Karpas-422 (cell line): ENCODE data around the gene RPL18. TPM values are rescaled to one million over a fixed set of nuclear protein-coding genes. Genes with fewer than 3 reads are reported as not detected.
A peak's percentile ranks its signal among the peaks of the same experiment; 100 is the strongest.

Source experiments
- DNase-seq: peaks from one replicate; pipeline ENCODE4 v3.0.0-alpha.2; 2015
- H2AFZ ChIP-seq: fragments of 200-600 bp; sonication (generic); 2 replicates; pipeline ENCODE4 v1.6.1; 2014; ENCODE audit warnings: antibody characterized with exemption, low read length, mixed read lengths
- H3K27ac ChIP-seq: fragments of 200-600 bp; sonication (generic); 2 replicates; pipeline ENCODE4 v1.5.1; 2014; ENCODE audit warnings: mild to moderate bottlenecking, low read length, moderate library complexity
- H3K27me3 ChIP-seq: fragments of 200-600 bp; sonication (generic); 2 replicates; pipeline ENCODE4 v1.6.1; 2014; ENCODE audit warnings: low read length, mixed read lengths
- H3K36me3 ChIP-seq: fragments of 200-600 bp; sonication (generic); 2 replicates; pipeline ENCODE4 v1.6.1; 2014; ENCODE audit warnings: low read length, mixed read lengths; ENCODE audit not compliant: insufficient read depth
- H3K4me1 ChIP-seq: fragments of 200-600 bp; sonication (generic); 2 replicates; pipeline ENCODE4 v1.6.1; 2014; ENCODE audit warnings: mild to moderate bottlenecking, low read length, mixed read lengths
- H3K4me2 ChIP-seq: fragments of 200-600 bp; sonication (generic); 2 replicates; pipeline ENCODE4 v1.6.1; 2014; ENCODE audit warnings: low read length, low read depth, mild to moderate bottlenecking; ENCODE audit not compliant: poor library complexity, severe bottlenecking
- H3K4me3 ChIP-seq: fragments of 200-600 bp; sonication (generic); 2 replicates; pipeline ENCODE4 v1.5.1; 2014; ENCODE audit warnings: mild to moderate bottlenecking, antibody characterized with exemption, low read length, mixed read lengths
- H3K79me2 ChIP-seq: fragments of 200-600 bp; sonication (generic); 2 replicates; pipeline ENCODE4 v1.6.1; 2014; ENCODE audit warnings: mild to moderate bottlenecking, low read length, mixed read lengths
- H3K9ac ChIP-seq: fragments of 200-600 bp; sonication (generic); 2 replicates; pipeline ENCODE4 v1.6.0; 2014; ENCODE audit warnings: low read length
- H3K9me2 ChIP-seq: fragments of 200-600 bp; sonication (generic), shearing (Covaris generic); replicated peaks from 2 replicates; pipeline ENCODE4 v1.6.0; 2014; ENCODE audit warnings: mild to moderate bottlenecking, low read length, moderate library complexity; ENCODE audit not compliant: insufficient read depth
- H3K9me3 ChIP-seq: fragments of 300-700, 200-600 bp; sonication (generic); 2 replicates; pipeline ENCODE4 v1.6.1; 2014; ENCODE audit warnings: low read length, mixed read lengths
- H4K20me1 ChIP-seq: fragments of 200-600 bp; sonication (generic); 2 replicates; pipeline ENCODE4 v1.6.1; 2014; ENCODE audit warnings: mild to moderate bottlenecking, antibody characterized with exemption, low read length, low read depth; ENCODE audit not compliant: insufficient read depth
- total RNA-seq: library from RNA; depleted of rRNA; stranded (reverse); fragments of >200 nt; shearing (Covaris generic); gene quantifications from 2 replicates; pipeline ENCODE4 v1.2.3, GENCODE V29; 2014; ENCODE audit warnings: low replicate concordance

RPL18 gene
- total RNA-seq, 1 experiment from 2014 or later: 3,031 TPM

GRCh38 chr19:48616491-48617056 lies 2.4 kb downstream of the RPL18 start:
- no peaks in the 10 kb centered on the region for H3K9me2 ChIP-seq
- H3K79me2 ChIP-seq: peaks cover 39% of the 10 kb centered on the region
- no peak overlapping the region for H3K27ac ChIP-seq
- H3K9ac ChIP-seq: no peak overlapping the region; the same call in 1 of the 2 replicates
- DNase-seq: no peak
- H2AFZ ChIP-seq: no peak overlapping the region
- no peak overlapping the region for H3K4me3 ChIP-seq
- H3K27me3 ChIP-seq: no peaks in the 10 kb centered on the region
- no peaks in the 10 kb centered on the region for H3K9me3 ChIP-seq
- peak overlapping the region; percentile 95 for H3K4me2 ChIP-seq
- H3K36me3 ChIP-seq: peaks cover 37% of the 10 kb centered on the region
- peaks cover 29% of the 10 kb centered on the region for H3K4me1 ChIP-seq
- peaks cover 25% of the 10 kb centered on the region for H4K20me1 ChIP-seq

GRCh38 chr19:48616041-48616436 lies 2.9 kb downstream of the RPL18 start:
- Histone ChIP-seq H3K4me1 (peaks cover 25% of the 10 kb centered on the region), H3K27ac (no peak overlapping the region), H3K4me2 (no peak overlapping the region), H3K79me2 (peaks cover 39% of the 10 kb centered on the region), H2AFZ (no peak overlapping the region), H4K20me1 (peaks cover 25% of the 10 kb centered on the region), H3K36me3 (peaks cover 37% of the 10 kb centered on the region), H3K27me3 (no peaks in the 10 kb centered on the region), H3K4me3 (no peak overlapping the region), H3K9me2 (no peaks in the 10 kb centered on the region), H3K9ac (no peak overlapping the region), H3K9me3 (no peaks in the 10 kb centered on the region)
- no peak for DNase-seq

GRCh38 chr19:48615231-48616040 lies 3.5 kb downstream of the RPL18 start:
- Histone ChIP-seq H3K79me2 (peaks cover 36% of the 10 kb centered on the region), H3K9me3 (no peaks in the 10 kb centered on the region), H3K9me2 (no peaks in the 10 kb centered on the region), H4K20me1 (peaks cover 25% of the 10 kb centered on the region), H2AFZ (no peak overlapping the region), H3K4me1 (peaks cover 24% of the 10 kb centered on the region), H3K4me2 (no peak overlapping the region), H3K27ac (no peak overlapping the region), H3K9ac (no peak overlapping the region), H3K36me3 (peaks cover 37% of the 10 kb centered on the region), H3K4me3 (no peak overlapping the region), H3K27me3 (no peaks in the 10 kb centered on the region)
- no peak for DNase-seq

- H3K36me3 ChIP-seq: peaks cover 37% of the 10 kb centered on the region
- peak; percentile 70 for DNase-seq
- no peak within 1 kb of the TSS for H3K4me2 ChIP-seq
- no peaks in the 10 kb centered on the region for H3K9me3 ChIP-seq
- peaks cover 28% of the 10 kb centered on the region for H3K79me2 ChIP-seq
- H3K9ac ChIP-seq: no peak within 1 kb of the TSS
- peaks cover 18% of the 10 kb centered on the region for H3K4me1 ChIP-seq
- no peak within 1 kb of the TSS for H3K27ac ChIP-seq
- no peak within 1 kb of the TSS for H2AFZ ChIP-seq
- H4K20me1 ChIP-seq: peaks cover 25% of the 10 kb centered on the region
- no peak within 1 kb of the TSS for H3K4me3 ChIP-seq
- H3K27me3 ChIP-seq: no peaks in the 10 kb centered on the region
- H3K9me2 ChIP-seq: no peaks in the 10 kb centered on the region
Observed at GRCh38 chr19:48614436-48615230, 4.3 kb downstream of the RPL18 start, which contains the start of gene FAM83E. Gene FAM83E, minus strand, starts transcription at chr19:48615076. Its CDS starts 1,704 bp downstream, at chr19:48613372.

- Histone ChIP-seq H2AFZ (no peak overlapping the region), H3K4me3 (no peak overlapping the region), H3K27ac (no peak overlapping the region), H4K20me1 (peaks cover 25% of the 10 kb centered on the region), H3K9me3 (no peaks in the 10 kb centered on the region), H3K9me2 (no peaks in the 10 kb centered on the region), H3K4me1 (peaks cover 19% of the 10 kb centered on the region), H3K4me2 (no peak overlapping the region), H3K79me2 (peaks cover 25% of the 10 kb centered on the region), H3K36me3 (peaks cover 37% of the 10 kb centered on the region), H3K27me3 (no peaks in the 10 kb centered on the region), H3K9ac (no peak overlapping the region)
- DNase-seq: no peak
Observed at GRCh38 chr19:48613852-48614435, 5.0 kb downstream of the RPL18 start.

- H3K4me1 ChIP-seq: peaks cover 20% of the 10 kb centered on the region
- H3K9me3 ChIP-seq: no peaks in the 10 kb centered on the region
- H3K4me3 ChIP-seq: no peak overlapping the region
- no peaks in the 10 kb centered on the region for H3K9me2 ChIP-seq
- no peak overlapping the region for H3K4me2 ChIP-seq
- no peak overlapping the region for H3K9ac ChIP-seq
- H4K20me1 ChIP-seq: peaks cover 19% of the 10 kb centered on the region
- H3K79me2 ChIP-seq: peaks cover 18% of the 10 kb centered on the region
- H3K27me3 ChIP-seq: no peaks in the 10 kb centered on the region
- no peak overlapping the region for H3K27ac ChIP-seq
- no peak overlapping the region for H2AFZ ChIP-seq
- peaks cover 32% of the 10 kb centered on the region for H3K36me3 ChIP-seq
- peak; percentile 63 for DNase-seq
Observed at GRCh38 chr19:48613024-48613851, 5.7 kb downstream of the RPL18 start.

GRCh38 chr19:48611872-48612271 lies 7.1 kb downstream of the RPL18 start:
- H3K4me1 ChIP-seq: peaks cover 8% of the 10 kb centered on the region
- no peaks in the 10 kb centered on the region for H3K9me2 ChIP-seq
- H2AFZ ChIP-seq: no peak overlapping the region
- no peak overlapping the region for H3K4me3 ChIP-seq
- peaks cover 5% of the 10 kb centered on the region for H3K79me2 ChIP-seq
- no peak overlapping the region for H3K27ac ChIP-seq
- no peaks in the 10 kb centered on the region for H3K9me3 ChIP-seq
- no peak overlapping the region for H3K9ac ChIP-seq
- no peak overlapping the region for H3K4me2 ChIP-seq
- no peaks in the 10 kb centered on the region for H3K27me3 ChIP-seq
- peaks cover 18% of the 10 kb centered on the region for H3K36me3 ChIP-seq
- peaks cover 6% of the 10 kb centered on the region for H4K20me1 ChIP-seq
- no peak for DNase-seq
